VCaP (cell line): ENCODE measurements around the gene PCNX2.

Source experiments
- H3K27ac ChIP-seq: fragments of 450-650 bp; 2 replicates; pipeline ENCODE4 v1.5.1; 2017
- CTCF ChIP-seq: fragments of 450-650 bp; conservative IDR thresholded peaks from 2 replicates; pipeline ENCODE4 v1.5.1; 2017; ENCODE audit warnings: mild to moderate bottlenecking, moderate library complexity

Gene PCNX2

GRCh38 chr1:233158322-233158721, 137.2 kb downstream of the PCNX2 start:
- no peak for TF ChIP-seq CTCF
- no peak overlapping the region for H3K27ac ChIP-seq

- no peak overlapping the region for H3K27ac ChIP-seq
- no peak for TF ChIP-seq CTCF
Observed at GRCh38 chr1:233157245-233157644, 138.3 kb downstream of the PCNX2 start.

GRCh38 chr1:233151861-233152260, 143.7 kb downstream of the PCNX2 start:
- no peak overlapping the region for H3K27ac ChIP-seq
- no peak for TF ChIP-seq CTCF

GRCh38 chr1:233144434-233144833, 151.1 kb downstream of the PCNX2 start:
- H3K27ac ChIP-seq = no peak overlapping the region
- TF ChIP-seq CTCF = no peak

GRCh38 chr1:233143241-233143640, 152.3 kb downstream of the PCNX2 start:
- no peak overlapping the region for H3K27ac ChIP-seq
- TF ChIP-seq CTCF = no peak

- H3K27ac ChIP-seq = no peak overlapping the region
- no peak for TF ChIP-seq CTCF
Observed at GRCh38 chr1:233140974-233141373, 154.6 kb downstream of the PCNX2 start.

GRCh38 chr1:233140499-233140898, 155.0 kb downstream of the PCNX2 start:
- H3K27ac ChIP-seq = no peak overlapping the region
- TF ChIP-seq CTCF = no peak
